ENCODE measurements around the gene RTN4RL1. TPM values are rescaled to one million over a fixed set of nuclear protein-coding genes. Genes with fewer than 3 reads are reported as not detected.
A peak's percentile ranks its signal among the peaks of the same experiment; 100 is the strongest.

Gene RTN4RL1
- total and polyA plus RNA-seq, 2 of the 13 experiments (the other 11 are each of a cell fraction or from before 2014, with no cell fraction given) = 0.01 TPM; not detected in 1

DNA sequence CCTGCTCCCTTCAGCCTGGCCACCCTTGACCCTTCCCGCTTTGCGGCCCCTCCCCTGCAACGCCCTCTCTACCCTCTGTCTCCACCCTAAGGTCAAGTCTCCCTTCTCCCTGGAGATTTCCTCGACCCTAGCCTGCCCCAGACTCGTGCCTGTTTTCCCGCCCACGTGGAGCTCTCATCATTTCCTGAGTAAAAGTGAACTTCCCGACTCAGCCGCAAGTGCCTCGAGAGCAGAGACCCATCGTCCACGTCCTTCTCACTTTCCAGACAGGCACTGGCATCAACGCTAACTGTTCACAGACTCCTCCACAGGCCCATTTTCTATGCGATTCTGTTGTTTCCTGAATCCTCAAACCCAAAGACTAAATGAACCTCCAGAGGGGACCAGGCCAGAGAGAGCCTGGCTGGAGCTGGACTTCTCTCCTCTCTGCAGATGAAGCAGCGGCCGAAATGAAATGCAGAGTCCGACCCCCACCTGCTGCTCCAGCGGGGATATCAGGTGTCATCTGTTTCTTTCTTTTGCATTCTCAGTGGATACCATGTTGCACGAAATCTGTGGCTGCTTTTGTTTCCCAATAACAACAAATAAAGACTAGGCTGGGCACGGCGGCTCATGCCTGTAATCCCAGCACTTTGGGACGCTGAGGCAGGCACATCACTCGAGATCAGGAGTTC lies 52.5 kb downstream of the RTN4RL1 start (continued):
- TF ChIP-seq, protein P1, sequence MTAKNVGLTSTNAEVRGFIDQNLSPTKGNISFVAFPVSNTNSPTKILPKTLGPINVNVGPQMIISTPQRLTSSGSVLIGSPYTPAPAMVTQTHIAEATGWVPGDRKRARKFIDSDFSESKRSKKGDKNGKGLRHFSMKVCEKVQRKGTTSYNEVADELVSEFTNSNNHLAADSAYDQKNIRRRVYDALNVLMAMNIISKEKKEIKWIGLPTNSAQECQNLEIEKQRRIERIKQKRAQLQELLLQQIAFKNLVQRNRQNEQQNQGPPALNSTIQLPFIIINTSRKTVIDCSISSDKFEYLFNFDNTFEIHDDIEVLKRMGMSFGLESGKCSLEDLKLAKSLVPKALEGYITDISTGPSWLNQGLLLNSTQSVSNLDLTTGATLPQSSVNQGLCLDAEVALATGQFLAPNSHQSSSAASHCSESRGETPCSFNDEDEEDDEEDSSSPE (CRISPR knock-in tag; IDR thresholded peaks at IDR 0.05) = peak; percentile 78
- TF ChIP-seq MTA1 (CRISPR knock-in tag; IDR thresholded peaks at IDR 0.05; ENCODE audit: borderline replicate concordance) (no peak), MXD4 (CRISPR knock-in tag; IDR thresholded peaks at IDR 0.05) (no peak), TOPORS (CRISPR knock-in tag; IDR thresholded peaks at IDR 0.05) (no peak), CAMTA2 (CRISPR knock-in tag; IDR thresholded peaks at IDR 0.05; ENCODE audit: borderline replicate concordance) (no peak), POGZ (CRISPR knock-in tag; IDR thresholded peaks at IDR 0.05) (no peak), ZNF484 (CRISPR knock-in tag; IDR thresholded peaks at IDR 0.05; ENCODE audit: borderline replicate concordance, low read depth) (no peak), ZNF737 (CRISPR knock-in tag; IDR thresholded peaks at IDR 0.05; ENCODE audit: borderline replicate concordance) (no peak), ZNF841 (CRISPR knock-in tag; IDR thresholded peaks at IDR 0.05; ENCODE audit: borderline replicate concordance) (no peak), SRY (CRISPR knock-in tag; IDR thresholded peaks at IDR 0.05) (no peak), SYNCRIP (IDR thresholded peaks at IDR 0.05; ENCODE audit: insufficient read depth, low read depth, low read length) (no peak), ZNF224 (CRISPR knock-in tag; IDR thresholded peaks at IDR 0.05) (no peak), ZNF331 (CRISPR knock-in tag; IDR thresholded peaks at IDR 0.05) (no peak)
- TF ChIP-seq, protein P2, sequence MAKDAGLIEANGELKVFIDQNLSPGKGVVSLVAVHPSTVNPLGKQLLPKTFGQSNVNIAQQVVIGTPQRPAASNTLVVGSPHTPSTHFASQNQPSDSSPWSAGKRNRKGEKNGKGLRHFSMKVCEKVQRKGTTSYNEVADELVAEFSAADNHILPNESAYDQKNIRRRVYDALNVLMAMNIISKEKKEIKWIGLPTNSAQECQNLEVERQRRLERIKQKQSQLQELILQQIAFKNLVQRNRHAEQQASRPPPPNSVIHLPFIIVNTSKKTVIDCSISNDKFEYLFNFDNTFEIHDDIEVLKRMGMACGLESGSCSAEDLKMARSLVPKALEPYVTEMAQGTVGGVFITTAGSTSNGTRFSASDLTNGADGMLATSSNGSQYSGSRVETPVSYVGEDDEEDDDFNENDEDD (CRISPR knock-in tag; IDR thresholded peaks at IDR 0.05; ENCODE audit: borderline replicate concordance) = peak; percentile 80; the same call in 1 of the 2 replicates
- TF ChIP-seq, protein P3, sequence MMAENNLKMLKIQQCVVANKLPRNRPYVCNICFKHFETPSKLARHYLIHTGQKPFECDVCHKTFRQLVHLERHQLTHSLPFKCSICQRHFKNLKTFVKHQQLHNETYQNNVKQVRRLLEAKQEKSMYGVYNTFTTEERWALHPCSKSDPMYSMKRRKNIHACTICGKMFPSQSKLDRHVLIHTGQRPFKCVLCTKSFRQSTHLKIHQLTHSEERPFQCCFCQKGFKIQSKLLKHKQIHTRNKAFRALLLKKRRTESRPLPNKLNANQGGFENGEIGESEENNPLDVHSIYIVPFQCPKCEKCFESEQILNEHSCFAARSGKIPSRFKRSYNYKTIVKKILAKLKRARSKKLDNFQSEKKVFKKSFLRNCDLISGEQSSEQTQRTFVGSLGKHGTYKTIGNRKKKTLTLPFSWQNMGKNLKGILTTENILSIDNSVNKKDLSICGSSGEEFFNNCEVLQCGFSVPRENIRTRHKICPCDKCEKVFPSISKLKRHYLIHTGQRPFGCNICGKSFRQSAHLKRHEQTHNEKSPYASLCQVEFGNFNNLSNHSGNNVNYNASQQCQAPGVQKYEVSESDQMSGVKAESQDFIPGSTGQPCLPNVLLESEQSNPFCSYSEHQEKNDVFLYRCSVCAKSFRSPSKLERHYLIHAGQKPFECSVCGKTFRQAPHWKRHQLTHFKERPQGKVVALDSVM (CRISPR knock-in tag; IDR thresholded peaks at IDR 0.05) = no peak
- TF ChIP-seq, protein P4, sequence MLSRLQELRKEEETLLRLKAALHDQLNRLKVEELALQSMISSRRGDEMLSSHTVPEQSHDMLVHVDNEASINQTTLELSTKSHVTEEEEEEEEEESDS (CRISPR knock-in tag; IDR thresholded peaks at IDR 0.05; ENCODE audit: borderline replicate concordance) = no peak
- TF ChIP-seq, protein P5, sequence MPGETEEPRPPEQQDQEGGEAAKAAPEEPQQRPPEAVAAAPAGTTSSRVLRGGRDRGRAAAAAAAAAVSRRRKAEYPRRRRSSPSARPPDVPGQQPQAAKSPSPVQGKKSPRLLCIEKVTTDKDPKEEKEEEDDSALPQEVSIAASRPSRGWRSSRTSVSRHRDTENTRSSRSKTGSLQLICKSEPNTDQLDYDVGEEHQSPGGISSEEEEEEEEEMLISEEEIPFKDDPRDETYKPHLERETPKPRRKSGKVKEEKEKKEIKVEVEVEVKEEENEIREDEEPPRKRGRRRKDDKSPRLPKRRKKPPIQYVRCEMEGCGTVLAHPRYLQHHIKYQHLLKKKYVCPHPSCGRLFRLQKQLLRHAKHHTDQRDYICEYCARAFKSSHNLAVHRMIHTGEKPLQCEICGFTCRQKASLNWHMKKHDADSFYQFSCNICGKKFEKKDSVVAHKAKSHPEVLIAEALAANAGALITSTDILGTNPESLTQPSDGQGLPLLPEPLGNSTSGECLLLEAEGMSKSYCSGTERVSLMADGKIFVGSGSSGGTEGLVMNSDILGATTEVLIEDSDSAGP (CRISPR knock-in tag; IDR thresholded peaks at IDR 0.05; ENCODE audit: borderline replicate concordance) = no peak
- TF ChIP-seq, protein P6, sequence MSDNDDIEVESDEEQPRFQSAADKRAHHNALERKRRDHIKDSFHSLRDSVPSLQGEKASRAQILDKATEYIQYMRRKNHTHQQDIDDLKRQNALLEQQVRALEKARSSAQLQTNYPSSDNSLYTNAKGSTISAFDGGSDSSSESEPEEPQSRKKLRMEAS (IDR thresholded peaks at IDR 0.05) = peak; percentile 91
- TF ChIP-seq, protein P7, sequence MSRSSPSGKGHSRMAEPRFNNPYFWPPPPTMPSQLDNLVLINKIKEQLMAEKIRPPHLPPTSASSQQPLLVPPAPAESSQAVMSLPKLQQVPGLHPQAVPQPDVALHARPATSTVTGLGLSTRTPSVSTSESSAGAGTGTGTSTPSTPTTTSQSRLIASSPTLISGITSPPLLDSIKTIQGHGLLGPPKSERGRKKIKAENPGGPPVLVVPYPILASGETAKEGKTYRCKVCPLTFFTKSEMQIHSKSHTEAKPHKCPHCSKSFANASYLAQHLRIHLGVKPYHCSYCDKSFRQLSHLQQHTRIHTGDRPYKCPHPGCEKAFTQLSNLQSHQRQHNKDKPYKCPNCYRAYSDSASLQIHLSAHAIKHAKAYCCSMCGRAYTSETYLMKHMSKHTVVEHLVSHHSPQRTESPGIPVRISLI (CRISPR knock-in tag; IDR thresholded peaks at IDR 0.05; ENCODE audit: borderline replicate concordance) = no peak
- TF ChIP-seq, protein P8, sequence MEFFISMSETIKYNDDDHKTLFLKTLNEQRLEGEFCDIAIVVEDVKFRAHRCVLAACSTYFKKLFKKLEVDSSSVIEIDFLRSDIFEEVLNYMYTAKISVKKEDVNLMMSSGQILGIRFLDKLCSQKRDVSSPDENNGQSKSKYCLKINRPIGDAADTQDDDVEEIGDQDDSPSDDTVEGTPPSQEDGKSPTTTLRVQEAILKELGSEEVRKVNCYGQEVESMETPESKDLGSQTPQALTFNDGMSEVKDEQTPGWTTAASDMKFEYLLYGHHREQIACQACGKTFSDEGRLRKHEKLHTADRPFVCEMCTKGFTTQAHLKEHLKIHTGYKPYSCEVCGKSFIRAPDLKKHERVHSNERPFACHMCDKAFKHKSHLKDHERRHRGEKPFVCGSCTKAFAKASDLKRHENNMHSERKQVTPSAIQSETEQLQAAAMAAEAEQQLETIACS (CRISPR knock-in tag; IDR thresholded peaks at IDR 0.05) = 0 out of 2 replicates have a peak, but pooled peaks have one; percentile 29

Measured in HepG2 (cell line).